Epidermal melanocyte (primary cell): Measurements from ENCODE around the gene MUC20.
"Not testable (repeated sequence)": the region's sequence is repeated elsewhere in the genome, so short reads cannot be mapped to it uniquely, and the experiment has no call there.

Experiments
- DNase-seq: peaks from one replicate; pipeline ENCODE4 v3.0.0; 2011; ENCODE audit warnings: low spot score; ENCODE audit not compliant: insufficient read length

The MUC20 gene

GRCh38 chr3:195693428-195694216 is 27.2 kb upstream of the MUC20 start:
- DNase-seq, result no peak

GRCh38 chr3:195694217-195695076 is 26.3 kb upstream of the MUC20 start:
- not testable (repeated sequence) for DNase-seq

GRCh38 chr3:195696632-195697278 is 24.0 kb upstream of the MUC20 start:
- DNase-seq, result no peak

GRCh38 chr3:195697582-195698324 is 23.0 kb upstream of the MUC20 start:
- DNase-seq, result peak; percentile 41

GRCh38 chr3:195698325-195698646 is 22.5 kb upstream of the MUC20 start:
- DNase-seq, result no peak

- peak; percentile 47 for DNase-seq
Measured at GRCh38 chr3:195698647-195699387, 22.0 kb upstream of the MUC20 start.

- DNase-seq, result no peak
Measured at GRCh38 chr3:195699388-195699771, 21.4 kb upstream of the MUC20 start.

- DNase-seq, result no peak
Measured at GRCh38 chr3:195699860-195700259, 20.9 kb upstream of the MUC20 start.

GRCh38 chr3:195700319-195700718 is 20.5 kb upstream of the MUC20 start:
- DNase-seq, result no peak

GRCh38 chr3:195701042-195701915 is 19.5 kb upstream of the MUC20 start:
- no peak for DNase-seq

- DNase-seq, result no peak
Measured at GRCh38 chr3:195703776-195704175, 17.0 kb upstream of the MUC20 start.

GRCh38 chr3:195704433-195704999 is 16.3 kb upstream of the MUC20 start:
- DNase-seq, result no peak

- DNase-seq, result no peak
Measured at GRCh38 chr3:195705081-195705991, 15.4 kb upstream of the MUC20 start.

- no peak for DNase-seq
Measured at GRCh38 chr3:195708061-195708460, 12.7 kb upstream of the MUC20 start.

- no peak for DNase-seq
Measured at GRCh38 chr3:195708626-195709481, 11.9 kb upstream of the MUC20 start.

- DNase-seq, result no peak
Measured at GRCh38 chr3:195709676-195710085, 11.1 kb upstream of the MUC20 start.

- not testable (repeated sequence) for DNase-seq
Measured at GRCh38 chr3:195710126-195710905, 10.5 kb upstream of the MUC20 start.
